Anterior cingulate cortex (tissue), 58 donors: ENCODE results near the gene CNP.
"Not testable (repeated sequence)": the region's sequence is repeated elsewhere in the genome, so short reads cannot be mapped to it uniquely, and the experiment has no call there.

Experiments
- DNase-seq, 58 donors: peaks; one replicate each; lab custom pipeline; 2025; lab: John Stamatoyannopoulos, UW

The CNP gene

GRCh38 chr17:42000413-42001133 is 34.0 kb downstream of the CNP start:
- DNase-seq: no peak

GRCh38 chr17:42001729-42002128 is 35.1 kb downstream of the CNP start:
- DNase-seq: no peak

DNA sequence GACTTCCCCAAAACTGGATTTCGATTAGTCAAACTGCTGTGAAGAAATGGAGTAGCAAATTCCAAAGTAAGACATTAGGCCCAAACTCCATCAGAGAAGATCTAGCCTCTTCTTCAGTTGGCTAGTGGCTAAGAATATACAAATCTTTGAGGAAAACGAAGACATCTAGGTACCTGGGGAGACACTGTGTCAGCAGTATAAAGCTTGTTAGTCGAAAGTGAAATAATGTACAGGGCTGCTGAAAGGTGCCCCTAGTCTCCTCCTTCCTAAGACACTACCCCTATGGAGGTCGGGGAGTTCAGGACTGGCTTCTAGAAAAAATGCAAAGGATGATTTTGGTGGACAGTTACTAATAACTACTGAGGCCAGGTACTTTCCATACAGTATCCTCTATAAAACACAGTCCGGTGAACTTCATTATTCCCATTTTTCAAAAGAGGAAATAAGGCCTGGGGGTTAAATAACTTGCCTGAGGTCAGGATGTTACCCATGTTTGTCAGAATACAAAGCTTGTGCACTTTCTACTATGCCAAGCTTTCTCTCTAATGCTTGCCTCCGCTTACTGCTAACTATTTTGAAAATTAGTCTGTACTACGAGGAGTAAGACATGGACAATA is 35.7 kb downstream of the CNP start:
- no peak for DNase-seq

DNA sequence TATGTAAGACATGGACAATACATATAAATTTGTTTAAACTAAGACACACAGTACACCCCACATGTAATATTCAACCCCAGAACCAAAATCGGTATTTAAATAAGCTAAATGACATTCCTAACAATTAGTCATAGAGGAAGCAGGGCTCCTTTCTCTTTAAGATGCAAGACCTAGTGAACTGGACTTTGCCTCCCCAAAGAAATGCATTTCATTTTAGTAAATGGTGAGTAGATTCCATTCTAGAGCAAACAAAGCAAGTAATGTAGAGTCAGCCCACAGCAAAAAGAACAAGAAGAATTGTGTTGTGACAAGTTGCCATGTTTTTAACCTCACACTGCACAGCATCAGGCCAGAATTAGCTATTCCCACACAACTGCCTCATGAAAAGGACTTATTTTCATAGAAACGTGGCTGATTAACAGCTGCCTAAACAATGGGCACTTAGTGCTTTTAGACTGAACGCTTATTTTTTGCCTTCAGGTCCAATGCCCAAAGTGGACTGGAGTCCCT is 36.3 kb downstream of the CNP start:
- DNase-seq: peak in 5 of 58 donors; percentile 24 to 63 (median 36)

- no peak for DNase-seq
Measured at GRCh38 chr17:42005166-42005565, 38.6 kb downstream of the CNP start.

DNA sequence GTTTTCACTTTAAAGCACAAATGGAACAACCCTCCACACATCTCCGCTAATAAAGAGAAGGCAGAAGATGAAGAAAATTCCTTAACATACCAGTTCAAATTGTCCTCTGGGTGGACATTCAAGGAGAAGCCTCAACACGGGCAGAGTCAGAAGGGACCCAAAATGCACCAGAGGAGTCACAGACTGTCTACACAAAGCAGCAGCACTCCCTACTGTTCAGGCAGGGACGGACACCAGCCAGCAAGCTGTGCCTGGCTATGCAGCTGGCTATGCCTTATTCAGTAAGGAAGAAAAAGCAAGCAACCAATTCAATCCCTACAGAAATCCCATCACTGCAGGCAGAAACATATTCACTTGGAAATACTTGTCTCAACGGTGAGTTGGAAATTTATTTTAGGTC is 42.6 kb downstream of the CNP start:
- DNase-seq: peak in 47 of 58 donors; percentile 2 to 85 (median 43)

DNA sequence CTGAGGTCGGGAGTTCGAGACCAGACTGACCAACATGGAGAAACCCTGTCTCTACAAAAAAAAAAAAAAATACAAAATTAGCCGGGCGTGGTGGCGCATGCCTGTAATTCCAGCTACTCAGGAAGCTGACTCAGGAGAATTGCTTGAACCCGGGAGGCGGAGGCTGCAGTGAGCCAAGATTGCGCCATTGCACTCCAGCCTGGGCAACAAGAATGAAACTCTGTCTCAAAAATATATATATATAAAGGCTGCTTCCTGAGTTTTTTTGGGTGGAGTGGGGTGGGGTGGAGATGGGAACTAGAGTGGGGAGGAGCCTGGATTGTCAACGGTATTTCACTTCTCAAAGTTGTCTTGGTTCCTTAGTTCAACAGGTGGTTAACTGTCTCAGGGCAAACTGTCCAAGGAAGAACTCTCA is 43.7 kb downstream of the CNP start:
- DNase-seq: not testable (repeated sequence)

DNA sequence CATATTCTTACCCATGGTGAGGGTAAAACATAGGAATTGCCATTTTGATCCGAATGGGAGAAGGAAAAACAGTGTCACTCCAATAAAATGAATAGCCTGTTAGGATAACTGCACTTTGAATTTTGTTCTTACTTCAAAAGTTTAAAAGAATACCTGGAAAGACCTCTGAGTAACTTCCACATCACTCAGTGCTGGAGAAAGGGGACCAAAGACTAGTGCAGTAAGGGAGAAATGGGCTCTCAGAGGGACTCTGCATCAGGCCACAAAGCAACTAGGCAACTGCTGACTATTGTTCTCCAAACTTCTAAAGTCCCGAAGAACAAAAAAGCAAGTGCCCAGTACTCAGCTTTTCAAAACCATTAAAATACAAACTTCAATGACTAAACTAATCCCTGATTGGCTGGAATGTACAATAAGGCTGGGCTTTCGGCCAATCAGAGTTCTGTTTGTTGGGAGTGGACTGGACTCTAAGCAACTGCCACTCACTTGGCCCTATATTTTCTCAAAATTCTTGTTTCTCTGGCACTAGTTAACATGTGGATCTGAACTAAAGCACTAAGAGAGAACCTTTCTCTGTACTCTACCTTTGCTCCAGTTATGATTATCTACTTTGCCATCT is 44.4 kb downstream of the CNP start:
- DNase-seq: peak in 1 of 58 donors; percentile 27

- not testable (repeated sequence) for DNase-seq
Measured at GRCh38 chr17:42012363-42012762, 45.8 kb downstream of the CNP start.

GRCh38 chr17:42013740-42014139 is 47.1 kb downstream of the CNP start:
- not testable (repeated sequence) for DNase-seq

DNA sequence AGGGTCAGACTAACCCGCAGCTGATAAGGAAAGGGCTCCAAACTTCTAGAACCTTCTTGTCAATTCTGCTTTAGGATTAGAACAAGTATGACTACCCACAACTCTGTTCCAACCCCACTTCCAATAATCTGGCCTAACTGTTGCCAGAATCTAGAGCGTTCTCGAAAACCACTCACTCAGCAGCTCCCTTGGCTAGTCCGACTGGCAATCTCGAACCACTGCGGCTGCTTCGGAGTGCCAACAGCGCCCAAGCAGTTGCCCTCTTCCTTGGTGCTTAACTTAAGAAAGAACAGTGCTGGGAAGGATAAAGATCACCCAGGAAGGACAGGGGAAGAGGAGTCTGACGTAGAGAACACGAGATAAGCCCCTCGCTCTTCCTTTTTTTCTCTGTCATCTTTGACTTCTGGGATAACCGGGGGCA is 49.8 kb downstream of the CNP start:
- DNase-seq: peak in 13 of 58 donors; percentile 7 to 49 (median 26)

DNA sequence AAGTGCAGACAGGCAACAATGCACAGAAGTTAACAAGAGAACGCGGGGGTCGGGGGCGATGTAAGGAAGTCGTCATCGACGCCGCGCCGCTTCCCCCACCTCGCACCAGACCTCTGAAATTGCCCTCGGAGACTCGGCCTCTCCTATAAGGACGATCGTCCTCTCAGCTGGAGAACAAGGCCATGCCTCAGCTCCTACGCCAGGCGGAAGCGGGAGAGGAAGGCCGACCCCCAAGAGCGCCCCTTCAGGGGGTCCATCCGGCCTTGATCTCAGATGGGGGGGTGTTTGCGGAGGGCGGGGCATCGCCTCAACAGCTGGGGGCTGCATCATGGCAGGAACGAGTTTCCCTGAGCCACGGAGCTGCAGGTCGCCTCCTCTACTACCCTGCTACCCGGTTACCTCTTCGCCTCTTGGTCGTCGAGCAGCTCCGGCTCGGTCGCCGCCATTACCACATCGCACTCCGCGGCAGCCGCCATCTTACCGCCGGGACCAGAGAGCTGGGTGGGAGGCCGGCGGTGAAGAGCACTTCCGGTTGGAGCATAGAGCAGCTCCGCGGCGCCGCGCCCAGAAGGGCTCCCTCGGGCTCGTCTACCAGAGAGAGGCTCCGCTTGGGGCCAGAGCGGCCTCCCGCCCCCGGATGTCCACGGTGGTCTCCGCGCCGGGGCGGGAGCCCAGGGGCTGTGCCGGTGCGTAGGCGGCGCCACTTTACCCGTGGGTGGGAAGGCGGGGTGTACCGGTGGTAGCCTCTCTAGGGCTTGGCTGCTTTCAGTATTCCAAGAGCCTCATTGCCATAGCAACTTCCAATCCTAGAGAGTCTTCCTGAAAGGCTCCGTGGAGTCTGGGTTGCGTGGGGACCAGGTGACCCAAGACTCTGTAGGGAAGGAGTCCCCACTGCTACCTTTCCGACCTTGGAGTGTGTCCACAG is 50.6 kb downstream of the CNP start, which contains the start of gene DNAJC7:
Gene DNAJC7 (minus strand): TSS at position 499 of the 925 bp plus-strand sequence. CDS start 23 bp downstream, at position 476.
- DNase-seq: peak; percentile 69 to 98 (median 89)

DNA sequence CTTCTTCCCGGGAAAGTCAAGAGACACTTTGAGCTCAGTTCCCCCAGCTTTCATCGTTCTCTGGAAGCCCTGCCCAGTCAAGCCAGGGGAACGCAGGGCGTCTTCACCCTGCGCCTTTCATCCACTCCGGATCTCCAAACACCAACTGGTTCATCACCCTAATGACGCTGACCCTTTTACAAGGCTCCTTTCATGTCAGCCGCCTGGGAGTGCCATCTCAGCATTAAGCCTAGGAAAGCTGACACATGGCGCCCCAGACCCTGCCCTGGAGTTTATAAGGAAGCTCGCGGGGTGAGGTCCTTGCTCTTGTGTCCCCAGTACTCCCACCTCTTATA is 51.2 kb downstream of the CNP start:
- DNase-seq: no peak

DNA sequence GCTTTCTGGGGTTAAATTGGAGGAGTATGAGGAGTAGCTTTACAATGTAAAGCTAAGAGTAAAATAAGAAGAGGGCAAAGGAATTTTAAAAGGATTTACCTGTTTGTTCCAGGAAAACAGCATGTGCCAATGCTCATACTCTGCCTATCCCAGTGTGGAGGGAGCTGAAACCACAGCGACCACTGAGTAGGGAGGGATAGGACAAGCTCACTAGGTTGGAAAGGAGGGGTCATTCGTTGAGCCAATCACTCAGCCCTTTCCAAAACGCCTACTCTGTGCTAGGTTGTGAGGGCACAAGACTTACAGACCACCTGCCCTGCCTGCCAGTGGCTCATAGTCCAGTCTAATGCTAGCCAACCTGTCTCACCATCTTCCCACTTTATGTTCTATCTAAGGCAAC is 51.7 kb downstream of the CNP start:
- DNase-seq: no peak

DNA sequence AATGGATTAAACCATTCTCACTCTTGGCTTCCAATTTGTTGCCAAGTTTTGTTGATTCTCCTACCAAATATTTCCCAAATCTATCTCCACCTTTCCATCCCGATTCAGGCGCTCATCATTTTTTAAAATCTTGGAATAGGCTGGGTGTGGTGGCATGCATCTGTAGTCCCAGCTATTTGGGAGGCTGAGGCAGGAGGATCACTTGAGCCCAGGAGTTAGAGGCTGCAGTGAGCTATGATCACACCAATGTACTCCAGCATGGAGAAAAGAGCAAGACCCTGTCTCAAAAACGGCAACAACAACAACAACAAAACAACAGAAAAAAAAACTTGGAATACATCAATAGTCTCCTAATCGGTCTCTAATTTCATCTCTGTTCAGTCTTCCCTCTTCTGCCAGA is 52.4 kb downstream of the CNP start:
- DNase-seq: no peak

DNA sequence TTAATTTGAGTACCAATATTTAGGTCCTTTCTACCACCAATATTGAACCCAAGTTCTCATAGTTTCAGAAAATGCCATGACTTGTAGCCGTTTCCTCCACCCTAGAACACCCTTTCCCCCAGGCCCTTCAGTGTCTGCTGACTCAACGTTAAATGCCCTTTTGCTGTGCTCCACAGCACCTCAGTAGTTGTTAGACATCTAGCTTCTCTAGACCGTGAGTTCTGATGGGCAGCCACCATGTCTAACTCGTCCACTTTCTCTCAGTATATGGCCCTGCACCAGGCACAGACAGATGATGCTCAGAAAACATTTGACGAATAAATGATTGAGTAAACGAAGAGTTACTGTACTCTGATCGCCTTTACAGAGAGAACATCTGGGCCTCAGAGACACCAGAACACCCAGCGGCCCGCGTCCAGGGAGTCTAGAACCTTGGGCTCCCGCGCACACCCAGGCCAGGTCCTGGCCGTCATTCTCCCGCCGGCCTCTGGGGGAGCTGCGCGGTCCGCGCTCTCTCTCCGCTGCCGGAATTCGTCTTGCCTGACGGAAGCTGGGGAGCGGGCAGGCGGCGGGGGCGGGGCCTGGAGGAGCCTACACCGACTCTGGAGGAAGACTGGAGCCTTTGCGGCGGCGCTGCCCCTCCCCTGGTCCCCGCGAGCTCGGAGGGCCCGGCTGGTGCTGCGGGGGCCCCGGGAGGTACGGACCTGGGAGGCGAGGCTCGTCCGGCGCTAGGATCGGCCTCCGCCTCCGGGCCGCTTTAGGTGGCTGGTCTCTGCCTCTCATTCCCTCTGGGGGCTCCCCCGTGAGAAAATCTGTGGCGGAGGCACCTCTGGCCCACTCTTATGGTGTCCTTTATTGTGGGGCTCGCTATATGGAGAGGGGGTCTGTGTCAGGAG is 53.2 kb downstream of the CNP start, which contains the start of gene NKIRAS2:
Gene NKIRAS2 (plus strand): TSS at position 582 of the 896 bp plus-strand sequence. CDS start 1,488 bp downstream, outside the sequence.
- DNase-seq: peak; percentile 29 to 94 (median 87)

DNA sequence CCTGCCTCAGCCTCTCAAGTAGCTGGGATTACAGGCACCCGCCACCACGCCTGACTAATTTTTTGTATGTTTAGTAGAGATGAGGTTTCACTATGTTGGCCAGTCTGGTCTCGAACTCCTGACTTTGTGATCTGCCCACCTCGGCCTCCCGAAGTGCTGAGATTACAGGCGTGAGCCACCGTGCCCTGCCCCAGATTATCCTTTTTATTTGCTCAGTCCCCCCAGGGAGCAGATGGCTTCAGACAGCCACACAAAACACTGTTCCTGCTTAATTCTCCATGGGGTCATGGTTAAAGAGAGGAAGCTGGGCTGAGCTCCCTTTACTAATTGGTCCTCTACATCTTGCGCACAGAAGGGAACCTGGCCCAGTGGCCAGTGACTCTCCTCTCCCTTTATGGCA is 54.2 kb downstream of the CNP start:
- not testable (repeated sequence) for DNase-seq

DNA sequence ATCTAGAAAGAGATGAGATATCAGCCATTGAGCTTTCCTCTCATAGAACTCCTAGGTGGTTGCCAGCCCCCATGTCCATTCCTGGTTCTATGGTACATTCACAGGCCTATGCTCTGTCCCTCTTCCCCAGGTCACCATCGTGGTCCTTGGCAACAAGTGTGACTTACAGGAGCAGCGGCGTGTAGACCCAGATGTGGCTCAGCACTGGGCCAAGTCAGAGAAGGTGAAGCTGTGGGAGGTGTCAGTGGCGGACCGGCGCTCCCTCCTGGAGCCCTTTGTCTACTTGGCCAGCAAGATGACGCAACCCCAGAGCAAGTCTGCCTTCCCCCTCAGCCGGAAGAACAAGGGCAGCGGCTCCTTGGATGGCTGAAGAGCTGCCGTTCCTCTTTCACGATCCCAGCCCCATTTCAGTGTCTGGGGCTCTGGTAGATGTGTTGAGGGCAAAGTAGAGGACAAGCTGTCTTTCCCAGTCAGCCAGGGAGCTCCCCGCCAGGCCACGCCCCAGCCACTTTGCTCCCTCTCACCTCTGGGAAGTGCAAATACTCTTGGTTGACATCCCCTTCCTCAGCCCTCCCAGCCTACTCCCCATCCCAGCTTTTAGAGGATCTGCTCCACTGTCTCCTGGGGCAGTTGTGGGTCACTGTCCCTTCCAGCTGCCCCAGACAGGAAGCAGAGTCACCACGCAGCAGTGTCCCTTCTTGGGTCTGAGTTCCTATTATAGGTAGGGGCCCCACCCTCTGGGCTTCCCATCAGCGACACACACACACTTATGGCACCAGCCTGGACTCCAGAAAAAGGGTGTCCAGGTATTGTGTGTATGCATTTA is 57.1 kb downstream of the CNP start:
- DNase-seq: peak in 5 of 58 donors; percentile 1 to 13 (median 12)
